Ishikawa (cell line): ENCODE data around the gene ST6GALNAC3.

ENCODE experiments used
- CEBPB ChIP-seq: IDR thresholded peaks from 2 replicates; pipeline ENCODE4 v1.6.1; 2012
- FOXM1 ChIP-seq: IDR thresholded peaks from 2 replicates; pipeline ENCODE4 v1.6.1; 2012; ENCODE audit warnings: low read depth, borderline replicate concordance
- REST ChIP-seq: IDR thresholded peaks from 2 replicates; pipeline ENCODE4 v1.6.1; 2012; ENCODE audit warnings: low read depth, mild to moderate bottlenecking
- TCF12 ChIP-seq: IDR thresholded peaks from 2 replicates; pipeline ENCODE4 v1.6.1; 2012; ENCODE audit warnings: low read depth
- YY1 ChIP-seq: IDR thresholded peaks from 2 replicates; pipeline ENCODE4 v1.6.1; 2012; ENCODE audit warnings: low read depth

- TF ChIP-seq YY1 (no peak), REST (no peak), TCF12 (no peak), CEBPB (no peak), FOXM1 (no peak)
Measured at GRCh38 chr1:76274302-76274701, 199.8 kb downstream of the ST6GALNAC3 start.
